Measurements from ENCODE around the gene SLC41A1.

The SLC41A1 gene

GRCh38 chr1:205787287-205787916 is 25.6 kb downstream of the SLC41A1 start:
- no peak for DNase-seq (ENCODE audit: low spot score)

GRCh38 chr1:205786601-205787000 is 26.4 kb downstream of the SLC41A1 start:
- DNase-seq (ENCODE audit: low spot score) = no peak

- no peak for DNase-seq (ENCODE audit: low spot score)
Measured at GRCh38 chr1:205785446-205785845, 27.6 kb downstream of the SLC41A1 start.

- DNase-seq (ENCODE audit: low spot score) = peak; percentile 61
Measured at GRCh38 chr1:205783904-205784303, 29.1 kb downstream of the SLC41A1 start.

- no peak for DNase-seq (ENCODE audit: low spot score)
Measured at GRCh38 chr1:205783433-205783795, 29.6 kb downstream of the SLC41A1 start.

GRCh38 chr1:205782627-205783432 is 30.2 kb downstream of the SLC41A1 start:
- no peak for DNase-seq (ENCODE audit: low spot score)

GRCh38 chr1:205780335-205780734 is 32.7 kb downstream of the SLC41A1 start:
- DNase-seq (ENCODE audit: low spot score) = no peak

GRCh38 chr1:205777994-205778393 is 35.0 kb downstream of the SLC41A1 start:
- DNase-seq (ENCODE audit: low spot score) = no peak

- peak; percentile 24 for DNase-seq (ENCODE audit: low spot score)
Measured at GRCh38 chr1:205775717-205776056, 37.3 kb downstream of the SLC41A1 start.

- peak; percentile 84 for DNase-seq (ENCODE audit: low spot score)
Measured at GRCh38 chr1:205775015-205775716, 37.8 kb downstream of the SLC41A1 start, which contains the start of gene RAB29. Gene RAB29 (minus strand): TSS chr1:205775482. CDS start chr1:205774956, 526 bp downstream.

GRCh38 chr1:205774198-205775014 is 38.6 kb downstream of the SLC41A1 start:
- DNase-seq (ENCODE audit: low spot score) = no peak

- no peak for DNase-seq (ENCODE audit: low spot score)
Measured at GRCh38 chr1:205772607-205773032, 40.4 kb downstream of the SLC41A1 start.

GRCh38 chr1:205770618-205771017 is 42.4 kb downstream of the SLC41A1 start:
- DNase-seq (ENCODE audit: low spot score) = no peak

GRCh38 chr1:205769641-205770365 is 43.2 kb downstream of the SLC41A1 start:
- DNase-seq (ENCODE audit: low spot score) = peak; percentile 63

- no peak for DNase-seq (ENCODE audit: low spot score)
Measured at GRCh38 chr1:205767248-205767647, 45.8 kb downstream of the SLC41A1 start.

GRCh38 chr1:205766570-205766969 is 46.4 kb downstream of the SLC41A1 start:
- no peak for DNase-seq (ENCODE audit: low spot score)

- DNase-seq (ENCODE audit: low spot score) = peak; percentile 31
Measured at GRCh38 chr1:205766038-205766437, 47.0 kb downstream of the SLC41A1 start.

- DNase-seq (ENCODE audit: low spot score) = no peak
Measured at GRCh38 chr1:205764578-205764977, 48.4 kb downstream of the SLC41A1 start.

- DNase-seq (ENCODE audit: low spot score) = no peak
Measured at GRCh38 chr1:205763980-205764379, 49.0 kb downstream of the SLC41A1 start.

GRCh38 chr1:205760606-205761005 is 52.4 kb downstream of the SLC41A1 start:
- DNase-seq (ENCODE audit: low spot score) = no peak

GRCh38 chr1:205756552-205756951 is 56.4 kb downstream of the SLC41A1 start:
- no peak for DNase-seq (ENCODE audit: low spot score)
